ENCODE data around the gene POU2AF1. TPM values are rescaled to one million over a fixed set of nuclear protein-coding genes. Genes with fewer than 3 reads are reported as not detected.

Gene POU2AF1
- total RNA-seq, 2 experiments from 2014 or later = 3.6 to 4.5 TPM

- intact Hi-C loops (cut with micrococcal nuclease) = no loop called here
- no peak for TF ChIP-seq CTCF (IDR thresholded peaks at IDR 0.05)
- ChIA-PET POLR2A (no interaction called here), CTCF (interaction anchor here (1.8 kb wide), 1 partner anchor 69 kb away, joined by 6 read pairs; no protein-coding TSS in a partner anchor)
- H3K4me3 Mint-ChIP-seq = no peak overlapping the region
- no peaks in the 10 kb centered on the region for H3K4me1 Mint-ChIP-seq (ENCODE audit: low read depth)
- ATAC-seq = no peak
- DNase-seq = no peak
- no peaks in the 10 kb centered on the region for H3K9me3 Mint-ChIP-seq
- no peak overlapping the region for H3K27ac Mint-ChIP-seq
- no peaks in the 10 kb centered on the region for H3K27me3 Mint-ChIP-seq
- no peaks in the 10 kb centered on the region for H3K36me3 Mint-ChIP-seq (ENCODE audit: low read depth)
Observed at GRCh38 chr11:111354601-111354891, 24.5 kb downstream of the POU2AF1 start.

GRCh38 chr11:111353776-111354600 is 25.1 kb downstream of the POU2AF1 start:
- CTCF ChIA-PET = interaction anchor here (1.8 kb wide), 1 partner anchor 69 kb away, joined by 6 read pairs; no protein-coding TSS in a partner anchor
- H3K36me3 Mint-ChIP-seq (ENCODE audit: low read depth) = no peaks in the 10 kb centered on the region
- H3K4me3 Mint-ChIP-seq = no peak overlapping the region
- POLR2A ChIA-PET = no interaction called here
- H3K9me3 Mint-ChIP-seq = no peaks in the 10 kb centered on the region
- TF ChIP-seq CTCF (IDR thresholded peaks at IDR 0.05) = no peak
- no peaks in the 10 kb centered on the region for H3K27me3 Mint-ChIP-seq
- H3K27ac Mint-ChIP-seq = no peak overlapping the region
- DNase-seq = no peak
- intact Hi-C loops (cut with micrococcal nuclease) = no loop called here
- no peaks in the 10 kb centered on the region for H3K4me1 Mint-ChIP-seq (ENCODE audit: low read depth)
- ATAC-seq = no peak

DNA sequence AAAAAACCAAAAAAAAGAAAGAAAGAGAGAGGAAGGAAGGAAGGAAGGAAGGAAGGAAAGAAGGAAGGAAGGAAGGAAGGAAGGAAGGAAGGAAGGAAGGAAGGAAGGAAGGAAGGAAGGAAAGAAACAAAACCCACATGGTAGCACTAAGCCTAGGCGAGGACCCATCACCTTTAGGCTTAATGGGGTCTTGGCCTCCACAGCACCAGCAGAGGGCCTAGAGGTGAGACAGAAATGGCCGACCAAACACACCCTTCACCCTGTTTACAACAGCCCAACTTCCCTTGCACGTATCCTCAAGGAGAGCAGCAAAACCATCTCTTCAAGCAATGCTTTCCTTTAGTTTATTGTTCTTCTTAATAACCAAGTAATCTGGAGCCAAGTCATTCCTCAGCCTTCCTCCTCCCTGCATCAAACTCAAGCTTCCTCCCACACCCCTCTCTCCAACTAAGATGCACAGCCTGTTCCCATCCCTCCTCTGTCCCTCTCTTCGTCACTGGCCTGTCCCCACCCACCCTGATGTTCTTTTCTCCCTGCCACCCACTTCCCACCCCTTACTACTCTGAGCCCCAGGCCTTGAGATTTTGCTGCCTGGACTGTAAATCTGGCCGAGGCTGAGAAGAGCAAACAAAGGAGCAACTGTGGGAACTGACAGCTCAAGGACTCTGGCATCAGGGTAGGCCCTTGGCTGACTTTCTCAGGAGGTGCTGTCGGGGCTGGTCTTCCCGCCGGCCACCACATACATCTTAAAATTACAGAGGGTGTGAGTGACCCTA is 26.0 kb downstream of the POU2AF1 start:
- Mint-ChIP-seq H3K27me3 (no peaks in the 10 kb centered on the region), H3K9me3 (no peaks in the 10 kb centered on the region), H3K36me3 (ENCODE audit: low read depth) (no peaks in the 10 kb centered on the region), H3K4me1 (ENCODE audit: low read depth) (no peaks in the 10 kb centered on the region), H3K4me3 (no peak overlapping the region), H3K27ac (no peak overlapping the region)
- intact Hi-C loops (cut with micrococcal nuclease) = no loop called here
- POLR2A ChIA-PET = no interaction called here
- CTCF ChIA-PET = interaction anchor here (1.3 to 1.8 kb wide), 2 partner anchors 70 kb away, joined by 3 to 6 read pairs; no protein-coding TSS in a partner anchor
- no peak for TF ChIP-seq CTCF (IDR thresholded peaks at IDR 0.05)
- DNase-seq (no peak), ATAC-seq (no peak)

- Mint-ChIP-seq H3K27me3 (no peaks in the 10 kb centered on the region), H3K4me3 (no peak overlapping the region), H3K27ac (no peak overlapping the region), H3K9me3 (no peaks in the 10 kb centered on the region), H3K4me1 (ENCODE audit: low read depth) (no peaks in the 10 kb centered on the region), H3K36me3 (ENCODE audit: low read depth) (no peaks in the 10 kb centered on the region)
- intact Hi-C loops (cut with micrococcal nuclease) = no loop called here
- DNase-seq (no peak), ATAC-seq (no peak)
- POLR2A ChIA-PET = no interaction called here
- TF ChIP-seq CTCF (IDR thresholded peaks at IDR 0.05) = no peak
- CTCF ChIA-PET = interaction anchor here (1.3 kb wide), 1 partner anchor 71 kb away, joined by 3 read pairs; no protein-coding TSS in a partner anchor
Observed at GRCh38 chr11:111352231-111352746, 26.8 kb downstream of the POU2AF1 start.

Measured in activated CD8-positive, alpha-beta T cell treated with anti-CD3 and anti-CD28 coated beads for 36 hours (primary cell).